DOHH2 (cell line): ENCODE data around the gene RAB20.

ENCODE experiments used
- H3F3A ChIP-seq: fragments of 200-600 bp; sonication (generic), shearing (Covaris generic); 2 replicates; pipeline ENCODE4 v1.6.0; 2016; ENCODE audit warnings: antibody characterized with exemption, mild to moderate bottlenecking; ENCODE audit not compliant: control insufficient read depth, insufficient read depth
- H3K27ac ChIP-seq: fragments of 200-600 bp; sonication (generic); 2 replicates; pipeline ENCODE4 v1.5.1; 2014; ENCODE audit warnings: low read depth, mild to moderate bottlenecking, low read length, moderate library complexity
- H3K27me3 ChIP-seq: fragments of 200-600 bp; sonication (generic); 2 replicates; pipeline ENCODE4 v1.6.1; 2014; ENCODE audit warnings: mild to moderate bottlenecking, low read length, mixed read lengths; ENCODE audit not compliant: control insufficient read depth
- H3K36me3 ChIP-seq: fragments of 200-600 bp; sonication (generic); 2 replicates; pipeline ENCODE4 v1.6.1; 2014; ENCODE audit warnings: mild to moderate bottlenecking, low read length, moderate library complexity, mixed read lengths; ENCODE audit not compliant: control insufficient read depth
- H3K4me1 ChIP-seq: fragments of 200-600 bp; sonication (generic); 2 replicates; pipeline ENCODE4 v1.6.1; 2014; ENCODE audit warnings: mild to moderate bottlenecking, low read length, mixed read lengths; ENCODE audit not compliant: control insufficient read depth
- H3K4me2 ChIP-seq: fragments of 200-600 bp; sonication (generic); 2 replicates; pipeline ENCODE4 v1.6.0; 2014; ENCODE audit warnings: mild to moderate bottlenecking, low read length, moderate library complexity
- H3K4me3 ChIP-seq: fragments of 200-600 bp; sonication (generic); 2 replicates; pipeline ENCODE4 v1.5.1; 2014; ENCODE audit warnings: mild to moderate bottlenecking, low read length, mixed read lengths
- H3K79me2 ChIP-seq: fragments of 200-600 bp; sonication (generic); 2 replicates; pipeline ENCODE4 v1.6.1; 2014; ENCODE audit warnings: mild to moderate bottlenecking, low read length, mixed read lengths; ENCODE audit not compliant: control insufficient read depth
- H3K9me2 ChIP-seq: fragments of 200-600 bp; sonication (generic); replicated peaks from 2 replicates; pipeline ENCODE4 v1.6.1; 2014; ENCODE audit warnings: mild to moderate bottlenecking, low read length, mixed read lengths; ENCODE audit not compliant: control insufficient read depth
- H3K9me3 ChIP-seq: fragments of 200-600 bp; sonication (generic); 2 replicates; pipeline ENCODE4 v1.6.1; 2014; ENCODE audit warnings: antibody characterized with exemption, low read length, mixed read lengths; ENCODE audit not compliant: control insufficient read depth, insufficient read depth
- H4K20me1 ChIP-seq: fragments of 200-600 bp; sonication (generic); 2 replicates; pipeline ENCODE4 v1.6.0; 2014; ENCODE audit warnings: low read depth, mild to moderate bottlenecking, antibody characterized with exemption, low read length, moderate library complexity; ENCODE audit not compliant: control insufficient read depth, insufficient read depth
- EZH2phosphoT487 ChIP-seq: fragments of 200-600 bp; sonication (generic); IDR thresholded peaks from 2 replicates; pipeline ENCODE4 v1.6.1; 2017; ENCODE audit warnings: borderline replicate concordance, mild to moderate bottlenecking, antibody characterized with exemption, low read length, moderate library complexity, mixed read lengths
- TF ChIP-seq, protein P1 (sequence below): fragments of 200-600 bp; sonication (generic); IDR thresholded peaks from one replicate; pipeline ENCODE4 v1.5.1; 2014; ENCODE audit warnings: antibody characterized with exemption, mild to moderate bottlenecking, low read depth, low read length; ENCODE audit not compliant: poor library complexity, severe bottlenecking

RAB20 gene

DNA sequence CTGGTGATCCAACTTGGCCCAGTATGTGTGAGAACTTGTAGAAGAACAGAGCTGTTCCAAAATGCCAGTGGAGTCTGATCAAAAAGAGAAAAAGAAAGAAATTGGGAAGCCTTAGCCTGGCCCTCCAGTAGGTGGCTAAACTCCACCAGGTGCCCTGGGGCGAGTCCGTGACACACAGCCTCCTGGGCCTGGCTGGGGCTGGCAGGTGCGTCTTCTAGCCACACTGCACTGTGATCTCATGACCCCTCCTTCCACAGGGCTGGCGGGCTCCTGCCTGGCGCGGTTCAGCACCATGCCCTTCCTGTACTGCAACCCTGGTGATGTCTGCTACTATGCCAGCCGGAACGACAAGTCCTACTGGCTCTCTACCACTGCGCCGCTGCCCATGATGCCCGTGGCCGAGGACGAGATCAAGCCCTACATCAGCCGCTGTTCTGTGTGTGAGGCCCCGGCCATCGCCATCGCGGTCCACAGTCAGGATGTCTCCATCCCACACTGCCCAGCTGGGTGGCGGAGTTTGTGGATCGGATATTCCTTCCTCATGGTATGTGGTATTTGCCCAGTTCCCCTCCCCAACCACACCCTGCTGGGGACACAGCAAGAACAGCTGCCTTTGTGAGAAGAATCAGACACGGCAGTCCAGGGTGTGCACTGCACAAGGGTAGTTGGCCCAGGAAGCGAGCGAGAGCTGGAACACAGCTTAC, 53.7 kb downstream of the RAB20 start:
- no peaks in the 10 kb centered on the region for H4K20me1 ChIP-seq
- H3K9me3 ChIP-seq, result no peaks in the 10 kb centered on the region
- peaks cover 10% of the 10 kb centered on the region for H3K4me1 ChIP-seq
- H3K36me3 ChIP-seq, result no peaks in the 10 kb centered on the region
- TF ChIP-seq, protein P1, sequence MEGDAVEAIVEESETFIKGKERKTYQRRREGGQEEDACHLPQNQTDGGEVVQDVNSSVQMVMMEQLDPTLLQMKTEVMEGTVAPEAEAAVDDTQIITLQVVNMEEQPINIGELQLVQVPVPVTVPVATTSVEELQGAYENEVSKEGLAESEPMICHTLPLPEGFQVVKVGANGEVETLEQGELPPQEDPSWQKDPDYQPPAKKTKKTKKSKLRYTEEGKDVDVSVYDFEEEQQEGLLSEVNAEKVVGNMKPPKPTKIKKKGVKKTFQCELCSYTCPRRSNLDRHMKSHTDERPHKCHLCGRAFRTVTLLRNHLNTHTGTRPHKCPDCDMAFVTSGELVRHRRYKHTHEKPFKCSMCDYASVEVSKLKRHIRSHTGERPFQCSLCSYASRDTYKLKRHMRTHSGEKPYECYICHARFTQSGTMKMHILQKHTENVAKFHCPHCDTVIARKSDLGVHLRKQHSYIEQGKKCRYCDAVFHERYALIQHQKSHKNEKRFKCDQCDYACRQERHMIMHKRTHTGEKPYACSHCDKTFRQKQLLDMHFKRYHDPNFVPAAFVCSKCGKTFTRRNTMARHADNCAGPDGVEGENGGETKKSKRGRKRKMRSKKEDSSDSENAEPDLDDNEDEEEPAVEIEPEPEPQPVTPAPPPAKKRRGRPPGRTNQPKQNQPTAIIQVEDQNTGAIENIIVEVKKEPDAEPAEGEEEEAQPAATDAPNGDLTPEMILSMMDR, result no peak
- no peak for TF ChIP-seq EZH2phosphoT487
- H3K27ac ChIP-seq, result no peak overlapping the region
- no peak overlapping the region for H3K4me2 ChIP-seq
- no peak overlapping the region for H3K4me3 ChIP-seq
- no peaks in the 10 kb centered on the region for H3K27me3 ChIP-seq
- H3K79me2 ChIP-seq, result no peaks in the 10 kb centered on the region
- no peaks in the 10 kb centered on the region for H3F3A ChIP-seq
- H3K9me2 ChIP-seq, result no peaks in the 10 kb centered on the region

DNA sequence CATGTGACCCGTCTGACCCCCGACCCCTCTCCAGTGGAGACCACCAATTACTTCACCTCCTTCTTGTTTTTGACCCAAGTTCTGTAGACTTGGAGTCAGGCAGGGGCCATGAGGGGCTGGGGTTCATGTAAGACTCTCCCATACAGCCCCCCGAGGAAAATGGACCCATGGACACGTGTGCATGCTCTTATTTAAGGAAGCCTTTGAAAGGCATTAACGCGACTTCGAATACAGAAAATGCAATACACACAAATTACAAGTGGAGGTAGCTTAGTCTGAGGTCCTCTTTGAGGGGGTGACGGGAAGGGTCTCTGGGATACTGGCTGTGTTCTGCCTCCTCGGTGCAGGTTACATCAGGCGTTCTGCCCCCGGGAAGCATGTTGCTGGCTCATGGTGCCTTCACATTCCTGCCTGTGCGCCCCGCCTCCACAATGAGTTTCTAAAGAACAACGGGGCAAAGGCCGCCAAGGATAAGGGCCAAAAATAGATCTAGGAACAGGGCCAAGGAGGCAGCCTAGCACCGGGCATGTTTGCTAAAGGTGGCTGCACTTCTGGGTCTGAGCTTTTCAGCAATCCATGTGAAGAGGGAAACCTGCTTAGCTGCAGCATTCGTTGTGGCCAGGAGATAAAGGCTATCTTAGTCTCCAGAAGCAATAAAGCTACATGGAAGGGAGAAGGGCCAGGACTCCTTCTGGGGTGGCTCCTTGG, 54.5 kb downstream of the RAB20 start:
- Histone ChIP-seq H3K36me3 (no peaks in the 10 kb centered on the region), H3K4me1 (peaks cover 10% of the 10 kb centered on the region), H3K9me2 (no peaks in the 10 kb centered on the region), H3K27ac (no peak overlapping the region), H3K27me3 (no peaks in the 10 kb centered on the region), H3F3A (no peaks in the 10 kb centered on the region), H3K79me2 (no peaks in the 10 kb centered on the region), H4K20me1 (no peaks in the 10 kb centered on the region), H3K9me3 (no peaks in the 10 kb centered on the region), H3K4me3 (no peak overlapping the region), H3K4me2 (no peak overlapping the region)
- TF ChIP-seq, protein P1, result no peak
- TF ChIP-seq EZH2phosphoT487, result no peak

DNA sequence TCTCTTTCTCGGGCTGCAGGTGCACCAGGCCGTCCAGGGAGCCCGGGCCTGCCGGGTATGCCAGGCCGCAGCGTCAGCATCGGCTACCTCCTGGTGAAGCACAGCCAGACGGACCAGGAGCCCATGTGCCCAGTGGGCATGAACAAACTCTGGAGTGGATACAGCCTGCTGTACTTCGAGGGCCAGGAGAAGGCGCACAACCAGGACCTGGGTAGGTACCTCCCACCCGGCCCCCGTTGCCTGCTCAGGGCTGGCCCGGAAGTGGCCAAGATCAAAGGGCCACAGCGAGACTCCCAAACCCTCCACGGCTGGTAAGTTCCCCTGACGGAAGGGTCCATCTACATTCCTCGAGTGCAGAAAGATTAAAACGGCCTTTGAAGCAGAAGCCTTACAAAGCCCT, 55.1 kb downstream of the RAB20 start:
- no peaks in the 10 kb centered on the region for H4K20me1 ChIP-seq
- H3F3A ChIP-seq, result no peaks in the 10 kb centered on the region
- no peaks in the 10 kb centered on the region for H3K9me2 ChIP-seq
- no peaks in the 10 kb centered on the region for H3K79me2 ChIP-seq
- no peaks in the 10 kb centered on the region for H3K9me3 ChIP-seq
- peaks cover 10% of the 10 kb centered on the region for H3K4me1 ChIP-seq
- TF ChIP-seq EZH2phosphoT487, result no peak
- TF ChIP-seq, protein P1, result no peak
- no peak overlapping the region for H3K27ac ChIP-seq
- no peaks in the 10 kb centered on the region for H3K27me3 ChIP-seq
- no peaks in the 10 kb centered on the region for H3K36me3 ChIP-seq
- no peak overlapping the region for H3K4me3 ChIP-seq
- no peak overlapping the region for H3K4me2 ChIP-seq
